RWPE2 (cell line): ENCODE measurements around the gene C10orf120.

Experiments used
- ATAC-seq: fragments of 200-7000 bp; cut with Tn5 transposase; 3 replicates; pipeline ENCODE4 v1.9.1; 2021; ENCODE audit warnings: low read depth
- DNase-seq: peaks from one replicate; pipeline ENCODE4 v3.0.0-alpha.2; 2020; ENCODE audit warnings: low spot score
- H3K27ac ChIP-seq: fragments of 450-650 bp; 2 replicates; pipeline ENCODE4 v1.5.1; 2017; ENCODE audit warnings: mild to moderate bottlenecking; ENCODE audit not compliant: poor library complexity, severe bottlenecking
- H3K27me3 ChIP-seq: fragments of 250-450 bp; sonication (Bioruptor Pico); 2 replicates; pipeline ENCODE4 v1.5.1; 2021; ENCODE audit warnings: mild to moderate bottlenecking, moderate library complexity; ENCODE audit not compliant: insufficient read depth, poor library complexity, severe bottlenecking
- H3K36me3 ChIP-seq: fragments of 250-450 bp; sonication (Bioruptor Pico); 2 replicates; pipeline ENCODE4 v1.5.1; 2020; ENCODE audit warnings: low read depth, mild to moderate bottlenecking, moderate library complexity
- H3K4me1 ChIP-seq: fragments of 250-450 bp; sonication (Bioruptor Pico); 2 replicates; pipeline ENCODE4 v1.5.1; 2021; ENCODE audit warnings: mild to moderate bottlenecking, moderate library complexity; ENCODE audit not compliant: insufficient read depth, poor library complexity, severe bottlenecking
- H3K4me3 ChIP-seq: fragments of 250-450 bp; sonication (Bioruptor Pico); 2 replicates; pipeline ENCODE4 v1.5.1; 2021; ENCODE audit warnings: mild to moderate bottlenecking, moderate library complexity; ENCODE audit not compliant: severe bottlenecking
- H3K9me3 ChIP-seq: fragments of 250-450 bp; sonication (Bioruptor Pico); 2 replicates; pipeline ENCODE4 v1.5.1; 2021; ENCODE audit warnings: mild to moderate bottlenecking, moderate library complexity; ENCODE audit not compliant: severe bottlenecking
- TF ChIP-seq, protein P1 (sequence below): fragments of 450-650 bp; IDR thresholded peaks from one replicate; pipeline ENCODE4 v1.5.1; 2017; ENCODE audit warnings: mild to moderate bottlenecking, moderate library complexity; ENCODE audit not compliant: poor library complexity, severe bottlenecking

Gene C10orf120

DNA sequence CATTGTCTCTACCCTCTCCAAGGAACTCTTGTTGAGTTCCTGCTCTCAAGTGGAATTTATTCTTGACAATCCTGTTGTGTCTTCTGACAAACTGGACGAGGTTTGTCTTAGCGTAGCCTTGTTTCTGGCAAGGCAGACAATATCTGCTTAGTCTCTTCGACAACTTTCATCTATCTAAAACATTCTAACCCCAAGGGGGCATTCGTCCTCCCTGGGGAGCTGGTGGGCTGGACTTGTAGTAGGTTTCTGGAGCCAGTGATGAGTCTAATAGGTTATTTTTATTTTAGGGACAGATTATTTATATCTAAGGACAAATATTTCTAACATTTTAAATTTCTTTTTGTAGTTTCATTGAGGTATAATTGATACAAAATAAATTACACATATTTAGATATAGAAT, 7.3 kb upstream of the C10orf120 start:
- Histone ChIP-seq H3K4me1 (no peaks in the 10 kb centered on the region), H3K9me3 (no peaks in the 10 kb centered on the region), H3K27ac (no peak overlapping the region), H3K4me3 (no peak overlapping the region), H3K27me3 (peaks cover 7% of the 10 kb centered on the region), H3K36me3 (no peaks in the 10 kb centered on the region)
- TF ChIP-seq, protein P1, sequence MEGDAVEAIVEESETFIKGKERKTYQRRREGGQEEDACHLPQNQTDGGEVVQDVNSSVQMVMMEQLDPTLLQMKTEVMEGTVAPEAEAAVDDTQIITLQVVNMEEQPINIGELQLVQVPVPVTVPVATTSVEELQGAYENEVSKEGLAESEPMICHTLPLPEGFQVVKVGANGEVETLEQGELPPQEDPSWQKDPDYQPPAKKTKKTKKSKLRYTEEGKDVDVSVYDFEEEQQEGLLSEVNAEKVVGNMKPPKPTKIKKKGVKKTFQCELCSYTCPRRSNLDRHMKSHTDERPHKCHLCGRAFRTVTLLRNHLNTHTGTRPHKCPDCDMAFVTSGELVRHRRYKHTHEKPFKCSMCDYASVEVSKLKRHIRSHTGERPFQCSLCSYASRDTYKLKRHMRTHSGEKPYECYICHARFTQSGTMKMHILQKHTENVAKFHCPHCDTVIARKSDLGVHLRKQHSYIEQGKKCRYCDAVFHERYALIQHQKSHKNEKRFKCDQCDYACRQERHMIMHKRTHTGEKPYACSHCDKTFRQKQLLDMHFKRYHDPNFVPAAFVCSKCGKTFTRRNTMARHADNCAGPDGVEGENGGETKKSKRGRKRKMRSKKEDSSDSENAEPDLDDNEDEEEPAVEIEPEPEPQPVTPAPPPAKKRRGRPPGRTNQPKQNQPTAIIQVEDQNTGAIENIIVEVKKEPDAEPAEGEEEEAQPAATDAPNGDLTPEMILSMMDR = no peak
- ATAC-seq = no peak
- DNase-seq = no peak

DNA sequence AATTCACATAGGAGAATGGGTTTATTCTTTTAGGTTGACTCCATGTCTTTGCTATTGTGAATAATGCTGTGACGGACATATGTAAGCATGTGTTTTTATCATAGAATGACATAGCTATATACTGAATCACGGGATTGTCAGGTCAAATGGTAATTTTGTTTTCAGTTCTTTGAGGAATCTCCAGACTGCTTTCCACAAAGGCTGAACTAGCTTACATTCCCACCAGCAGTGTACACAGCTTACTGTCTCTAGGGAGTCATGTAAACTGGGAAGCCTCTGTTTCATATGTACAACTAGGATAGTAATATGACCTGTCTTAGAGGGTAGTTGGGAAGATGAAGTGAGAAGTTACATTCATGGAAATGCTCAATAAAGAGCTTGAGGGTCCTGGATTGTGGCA, 6.8 kb upstream of the C10orf120 start:
- Histone ChIP-seq H3K9me3 (no peaks in the 10 kb centered on the region), H3K27ac (no peak overlapping the region), H3K36me3 (no peaks in the 10 kb centered on the region), H3K27me3 (peaks cover 5% of the 10 kb centered on the region), H3K4me1 (no peaks in the 10 kb centered on the region), H3K4me3 (no peak overlapping the region)
- ATAC-seq (no peak), DNase-seq (no peak)
- TF ChIP-seq, protein P1 = no peak

DNA sequence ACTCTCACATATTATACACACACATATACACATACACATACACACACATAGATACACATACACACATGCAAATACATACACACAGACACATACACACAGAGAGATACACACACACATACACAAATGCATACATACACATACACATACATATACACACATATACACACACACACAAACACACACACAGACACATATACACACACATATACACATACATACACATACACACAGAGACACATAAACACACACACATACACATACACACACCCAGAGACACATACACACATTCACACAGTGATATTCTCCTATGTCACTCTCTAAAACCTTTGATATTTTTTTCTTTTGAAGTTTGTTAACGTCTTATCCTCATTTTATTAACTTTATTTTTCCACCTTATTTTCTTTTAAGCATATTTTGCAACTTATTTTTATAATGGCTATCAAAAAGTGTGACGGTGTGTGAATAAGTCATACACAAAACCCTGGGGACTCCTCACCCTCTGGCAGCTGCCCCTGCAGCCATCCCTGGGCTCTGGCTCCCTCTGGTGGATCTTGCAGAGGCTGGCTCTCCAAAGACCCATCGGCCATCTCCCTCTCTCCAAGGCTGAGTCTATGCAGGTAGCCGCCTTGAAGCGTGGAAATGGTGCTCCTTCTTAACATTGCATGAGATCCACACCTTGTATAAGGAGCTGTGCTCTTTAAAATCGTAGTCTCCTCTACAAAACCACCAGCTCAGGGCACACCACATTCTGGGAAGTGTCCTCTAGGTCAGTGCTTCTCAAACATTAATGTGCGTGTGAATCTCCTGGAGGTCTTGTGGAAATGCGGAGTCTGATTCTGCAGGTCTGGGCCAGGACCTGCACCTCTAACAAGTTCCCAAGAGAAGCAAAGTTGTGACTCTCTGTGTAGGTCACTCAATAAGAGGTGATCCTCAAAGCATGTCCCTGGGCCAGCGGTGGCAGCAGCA, 4.1 kb upstream of the C10orf120 start:
- H3K9me3 ChIP-seq = no peaks in the 10 kb centered on the region
- H3K27me3 ChIP-seq = peaks cover 2% of the 10 kb centered on the region
- TF ChIP-seq, protein P1 = peak; percentile 93
- H3K36me3 ChIP-seq = no peaks in the 10 kb centered on the region
- H3K27ac ChIP-seq = no peak overlapping the region
- DNase-seq (no peak), ATAC-seq (peak; percentile 96)
- H3K4me1 ChIP-seq = no peaks in the 10 kb centered on the region
- no peak overlapping the region for H3K4me3 ChIP-seq

DNA sequence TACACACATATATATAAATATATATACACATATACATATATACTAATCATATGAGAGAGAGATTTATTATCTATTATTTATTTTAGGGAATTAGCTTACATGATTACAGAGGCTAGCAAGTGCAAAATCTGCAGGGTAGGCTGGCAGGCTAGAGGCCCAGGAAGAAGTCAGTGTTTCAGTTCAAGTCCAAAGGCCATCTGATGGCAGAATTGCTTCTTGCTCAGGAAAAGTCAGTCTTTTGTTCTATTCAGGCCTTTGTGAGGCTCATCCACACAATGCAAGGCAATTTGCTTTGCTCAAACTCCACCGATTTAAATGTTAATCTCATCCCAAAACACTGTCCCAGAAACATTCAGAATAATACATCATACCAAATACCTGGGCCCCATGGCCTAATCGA, 2.6 kb upstream of the C10orf120 start:
- ATAC-seq (no peak), DNase-seq (no peak)
- no peak overlapping the region for H3K27ac ChIP-seq
- H3K4me3 ChIP-seq = no peak overlapping the region
- H3K36me3 ChIP-seq = no peaks in the 10 kb centered on the region
- no peaks in the 10 kb centered on the region for H3K4me1 ChIP-seq
- TF ChIP-seq, protein P1 = no peak
- no peaks in the 10 kb centered on the region for H3K9me3 ChIP-seq
- H3K27me3 ChIP-seq = no peaks in the 10 kb centered on the region

DNA sequence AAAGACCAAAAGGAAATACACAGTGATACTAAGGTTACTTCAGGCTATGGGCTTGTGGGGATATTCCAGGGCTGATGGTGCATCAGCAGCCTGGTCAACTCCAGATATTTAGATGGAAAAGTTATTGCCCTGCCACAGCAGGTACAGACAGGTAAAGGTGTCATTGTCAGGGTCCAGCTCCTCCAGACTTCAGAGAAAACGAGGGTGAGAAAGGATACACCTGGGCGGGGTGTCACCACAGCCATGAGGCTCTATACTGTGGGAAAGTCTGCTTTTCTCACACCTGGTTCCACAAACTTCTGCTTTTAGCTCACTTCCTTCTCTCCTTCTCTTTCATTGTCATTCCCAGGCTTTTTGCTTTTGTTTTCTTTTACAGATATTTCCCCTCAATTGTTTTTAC, 2.0 kb upstream of the C10orf120 start:
- Histone ChIP-seq H3K4me3 (no peak overlapping the region), H3K4me1 (no peaks in the 10 kb centered on the region), H3K27ac (no peak overlapping the region), H3K27me3 (no peaks in the 10 kb centered on the region), H3K36me3 (no peaks in the 10 kb centered on the region), H3K9me3 (no peaks in the 10 kb centered on the region)
- ATAC-seq (no peak), DNase-seq (no peak)
- TF ChIP-seq, protein P1 = no peak
